ENCODE data around the gene TMEM214.

Gene TMEM214

DNA sequence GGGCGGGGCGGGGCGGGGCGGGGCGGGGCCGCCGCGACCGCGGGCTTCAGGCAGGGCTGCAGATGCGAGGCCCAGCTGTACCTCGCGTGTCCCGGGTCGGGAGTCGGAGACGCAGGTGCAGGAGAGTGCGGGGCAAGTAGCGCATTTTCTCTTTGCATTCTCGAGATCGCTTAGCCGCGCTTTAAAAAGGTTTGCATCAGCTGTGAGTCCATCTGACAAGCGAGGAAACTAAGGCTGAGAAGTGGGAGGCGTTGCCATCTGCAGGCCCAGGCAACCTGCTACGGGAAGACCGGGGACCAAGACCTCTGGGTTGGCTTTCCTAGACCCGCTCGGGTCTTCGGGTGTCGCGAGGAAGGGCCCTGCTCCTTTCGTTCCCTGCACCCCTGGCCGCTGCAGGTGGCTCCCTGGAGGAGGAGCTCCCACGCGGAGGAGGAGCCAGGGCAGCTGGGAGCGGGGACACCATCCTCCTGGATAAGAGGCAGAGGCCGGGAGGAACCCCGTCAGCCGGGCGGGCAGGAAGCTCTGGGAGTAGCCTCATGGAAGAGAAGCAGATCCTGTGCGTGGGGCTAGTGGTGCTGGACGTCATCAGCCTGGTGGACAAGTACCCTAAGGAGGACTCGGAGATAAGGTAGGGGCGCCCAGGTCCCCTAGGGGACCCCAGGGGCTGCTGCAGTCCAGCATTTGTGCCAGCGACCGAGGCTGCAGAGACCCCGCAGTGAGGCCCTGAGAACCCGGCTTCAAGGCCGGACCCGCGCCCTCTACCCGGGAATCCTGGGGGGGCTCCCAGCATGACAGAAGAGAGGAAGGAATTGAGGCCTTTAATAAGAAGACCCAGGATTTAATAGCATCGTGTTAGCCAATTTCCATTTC, 54.2 kb downstream of the TMEM214 start, which contains the start of gene KHK:
Gene KHK, plus strand, starts transcription at position 49 of the 870 bp plus-strand sequence. Its CDS starts 488 bp downstream, at position 537.
- DNase-seq = no peak

DNA sequence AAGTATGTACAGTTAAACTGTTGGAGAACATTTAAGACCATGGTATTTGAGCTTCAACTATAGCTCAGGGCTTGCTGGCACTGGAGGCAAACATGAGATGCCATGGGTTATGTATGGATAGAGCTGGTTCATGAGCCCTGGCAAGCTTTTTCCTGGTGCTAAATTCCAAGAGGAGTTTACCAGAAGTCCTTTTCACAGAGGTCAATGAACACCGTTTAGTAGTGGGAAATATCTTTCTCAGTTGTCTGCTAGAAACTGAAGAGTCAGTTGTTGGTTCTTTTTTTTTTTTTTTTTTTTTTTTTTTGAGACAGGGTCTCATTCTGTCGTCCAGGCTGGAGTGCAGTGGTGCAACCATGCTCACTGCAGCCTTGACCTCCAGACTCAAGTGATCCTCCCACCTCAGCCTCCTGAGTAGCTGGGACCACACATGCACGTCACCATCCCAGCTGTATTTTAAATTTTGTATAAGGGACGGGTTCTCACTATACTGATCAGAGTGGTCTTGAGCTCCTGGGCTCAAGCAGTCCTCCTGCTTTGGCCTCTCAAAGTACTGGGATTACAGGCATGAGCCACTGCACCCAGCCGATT, 55.2 kb downstream of the TMEM214 start:
- DNase-seq = no peak

GRCh38 chr2:27088634-27089033, 55.9 kb downstream of the TMEM214 start:
- DNase-seq = no peak

- no peak for DNase-seq
These were observed 56.6 kb downstream of the TMEM214 start for GRCh38 chr2:27089111-27089954.
